Fibroblast of skin of left quadriceps (primary cell): ENCODE results near the gene AKTIP.
A peak's percentile ranks its signal among the peaks of the same experiment; 100 is the strongest.
"Not testable (repeated sequence)": the region's sequence is repeated elsewhere in the genome, so short reads cannot be mapped to it uniquely, and the experiment has no call there.

ENCODE experiments used
- DNase-seq, 2 experiments: peaks; one replicate each; pipeline ENCODE4 v3.0.0-alpha.2; 2013; ENCODE audit warnings: low read depth in 2 of 2

The AKTIP gene

DNA sequence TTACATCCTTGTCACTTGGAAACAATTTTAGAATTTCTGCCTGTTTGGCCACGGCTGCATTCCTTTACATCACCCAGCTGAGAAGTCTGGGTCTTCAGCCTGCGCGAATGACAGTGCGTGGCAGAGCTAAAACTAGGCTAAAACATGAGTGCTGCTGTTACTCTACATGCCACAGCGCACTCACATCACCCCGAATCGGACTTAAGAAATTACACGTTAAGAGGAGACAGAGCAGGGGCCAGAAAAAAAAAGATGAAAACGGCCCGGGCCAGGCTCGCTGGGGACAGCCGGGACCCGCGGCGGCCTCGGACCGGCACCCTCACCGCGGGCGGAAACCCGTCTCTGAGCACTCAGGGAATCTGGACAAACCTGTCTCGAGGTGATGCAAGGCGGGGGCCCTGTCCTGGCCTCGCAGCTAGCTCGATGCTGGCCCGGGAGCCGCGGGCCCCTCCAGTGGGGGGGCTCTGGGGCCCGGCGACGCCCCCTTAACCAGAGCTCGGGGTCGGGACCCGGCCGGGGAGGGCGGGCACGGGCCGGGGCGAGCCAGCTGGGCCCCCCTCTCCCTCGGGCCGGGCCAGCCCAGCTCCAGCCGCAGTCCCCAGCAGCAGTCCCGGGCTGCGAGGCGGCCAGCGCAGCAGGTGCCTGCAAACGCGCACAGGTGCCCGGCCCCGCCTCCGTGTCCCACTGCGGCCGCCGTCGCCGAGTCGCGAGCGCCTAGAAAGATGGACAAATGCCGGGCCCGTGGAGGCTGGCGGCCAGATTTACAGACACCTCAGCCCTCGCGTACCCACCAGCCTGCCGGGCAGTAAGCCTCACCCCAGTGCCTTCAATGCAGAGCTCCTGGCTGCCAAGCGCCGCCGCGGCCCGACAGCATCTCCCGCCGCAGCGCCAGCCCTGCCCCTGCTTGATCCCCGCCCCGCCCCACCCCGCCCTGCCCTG is at the start of gene AKTIP:
AKTIP (minus strand) TSS at position 879 of the 939 bp plus-strand sequence. CDS start 2,950 bp downstream, outside the sequence.
- DNase-seq = no peak

DNA sequence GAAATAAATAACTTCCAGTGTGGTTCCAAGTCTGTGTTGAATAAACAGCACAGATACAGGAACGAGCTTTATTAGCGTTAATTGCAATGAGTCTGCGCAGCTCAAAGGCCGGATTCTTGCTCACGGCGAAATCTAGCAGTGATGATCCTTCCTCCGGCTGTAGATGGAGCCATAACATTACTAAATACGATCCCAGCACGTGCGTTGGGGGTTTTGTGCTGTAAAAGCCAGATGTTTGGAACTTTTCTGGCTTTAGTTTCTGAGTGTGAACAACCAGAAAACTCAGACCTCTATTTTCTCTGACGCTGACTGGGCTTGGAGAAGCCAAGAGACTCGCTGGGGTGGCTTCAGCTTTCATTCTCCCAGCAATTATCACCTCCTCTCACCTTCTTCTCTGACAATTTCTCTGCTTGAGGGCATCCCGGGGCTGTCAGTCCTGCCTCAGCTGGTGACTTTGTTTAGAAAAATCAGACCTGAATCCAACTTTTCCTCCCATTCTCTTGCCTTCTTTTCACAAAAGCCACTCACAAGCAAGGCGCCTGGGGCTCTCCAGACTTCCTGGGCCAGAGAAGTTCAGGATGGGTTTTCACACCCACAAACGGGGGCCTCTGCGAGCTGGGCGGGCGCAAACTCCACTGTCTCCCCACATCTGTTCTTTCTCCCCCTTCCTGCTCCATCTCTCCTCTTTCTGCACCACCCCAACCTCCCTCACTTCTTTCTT is 47.1 kb upstream of the AKTIP start:
- DNase-seq = peak; percentile 85 to 87

DNA sequence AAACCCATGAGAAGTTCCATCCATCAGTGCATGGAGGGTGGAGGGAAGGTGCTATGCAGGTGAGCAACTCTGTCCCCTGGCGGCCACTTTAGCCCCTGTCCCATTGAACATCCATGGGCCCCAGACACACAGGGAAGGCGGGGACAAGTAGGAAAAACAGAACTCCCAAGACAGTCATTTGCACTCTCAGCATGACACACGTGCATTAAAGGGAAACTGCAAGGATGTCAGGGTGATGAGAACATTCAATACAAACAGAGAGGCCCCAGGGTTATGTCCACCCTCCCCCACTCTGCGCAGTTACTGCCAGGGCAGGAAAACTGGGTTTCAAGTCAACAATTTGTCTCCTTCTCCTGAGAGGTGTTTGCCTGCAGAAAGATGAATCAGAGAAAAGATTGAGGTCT is 44.0 kb upstream of the AKTIP start:
- peak; percentile 25 to 36 for DNase-seq

DNA sequence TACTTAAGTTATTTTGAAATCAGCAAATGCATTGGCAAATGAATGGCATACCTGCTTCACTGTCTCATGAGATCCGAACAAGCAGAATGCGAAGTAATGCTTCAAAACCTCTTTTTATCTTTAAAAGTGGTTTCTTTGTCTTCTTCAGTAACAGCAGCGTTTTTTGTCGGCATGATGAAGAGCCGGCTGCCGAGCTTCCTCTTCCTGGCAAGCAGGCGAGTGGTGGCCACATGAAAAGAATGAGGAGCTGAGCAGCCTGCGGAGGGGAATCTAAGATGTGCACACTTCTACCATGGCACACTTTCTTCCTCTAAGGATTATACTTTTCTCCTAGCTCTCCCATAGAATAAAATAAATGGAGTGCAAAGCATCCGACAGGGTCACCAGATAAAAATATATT is 42.4 kb upstream of the AKTIP start:
- no peak for DNase-seq

DNA sequence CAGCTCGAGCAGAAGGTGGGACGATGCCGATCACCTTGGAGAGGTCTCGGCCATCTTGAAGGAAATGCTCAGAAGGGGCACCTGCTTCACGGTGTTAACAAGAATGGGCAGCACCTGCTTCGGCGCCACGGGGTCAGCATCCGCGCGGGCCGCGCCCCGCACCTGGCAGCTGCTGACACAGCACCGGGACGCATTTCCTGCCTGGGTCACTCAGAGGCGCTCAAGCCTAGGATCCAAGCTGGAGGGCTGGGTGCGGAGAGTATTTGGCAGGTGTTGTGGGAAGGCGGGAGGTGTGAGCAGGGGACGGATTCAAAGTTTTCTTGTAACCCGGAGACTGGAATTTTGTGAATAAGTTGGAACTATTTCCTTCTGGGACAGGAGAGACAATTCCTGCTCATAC is 39.3 kb upstream of the AKTIP start:
- DNase-seq = no peak

DNA sequence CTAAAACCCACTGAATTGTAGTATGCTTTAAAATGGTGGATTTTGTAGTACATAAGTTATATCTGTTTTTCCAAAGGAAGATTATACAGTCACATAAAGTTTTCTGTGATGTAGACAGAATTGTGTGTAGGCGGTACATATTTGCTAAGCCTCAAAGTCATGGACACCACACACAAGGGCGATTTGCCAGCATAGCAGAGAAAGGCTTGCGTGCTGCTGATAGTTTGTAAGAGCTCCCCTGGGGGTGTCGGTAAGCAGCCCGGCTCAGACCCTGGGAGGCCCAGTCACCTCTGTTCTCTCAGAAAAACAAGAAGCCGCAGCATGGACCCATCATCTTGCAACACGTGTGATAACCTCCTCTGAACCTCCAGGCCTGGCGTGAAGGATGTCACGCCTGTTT is 38.3 kb upstream of the AKTIP start:
- DNase-seq = peak; percentile 37 to 44

DNA sequence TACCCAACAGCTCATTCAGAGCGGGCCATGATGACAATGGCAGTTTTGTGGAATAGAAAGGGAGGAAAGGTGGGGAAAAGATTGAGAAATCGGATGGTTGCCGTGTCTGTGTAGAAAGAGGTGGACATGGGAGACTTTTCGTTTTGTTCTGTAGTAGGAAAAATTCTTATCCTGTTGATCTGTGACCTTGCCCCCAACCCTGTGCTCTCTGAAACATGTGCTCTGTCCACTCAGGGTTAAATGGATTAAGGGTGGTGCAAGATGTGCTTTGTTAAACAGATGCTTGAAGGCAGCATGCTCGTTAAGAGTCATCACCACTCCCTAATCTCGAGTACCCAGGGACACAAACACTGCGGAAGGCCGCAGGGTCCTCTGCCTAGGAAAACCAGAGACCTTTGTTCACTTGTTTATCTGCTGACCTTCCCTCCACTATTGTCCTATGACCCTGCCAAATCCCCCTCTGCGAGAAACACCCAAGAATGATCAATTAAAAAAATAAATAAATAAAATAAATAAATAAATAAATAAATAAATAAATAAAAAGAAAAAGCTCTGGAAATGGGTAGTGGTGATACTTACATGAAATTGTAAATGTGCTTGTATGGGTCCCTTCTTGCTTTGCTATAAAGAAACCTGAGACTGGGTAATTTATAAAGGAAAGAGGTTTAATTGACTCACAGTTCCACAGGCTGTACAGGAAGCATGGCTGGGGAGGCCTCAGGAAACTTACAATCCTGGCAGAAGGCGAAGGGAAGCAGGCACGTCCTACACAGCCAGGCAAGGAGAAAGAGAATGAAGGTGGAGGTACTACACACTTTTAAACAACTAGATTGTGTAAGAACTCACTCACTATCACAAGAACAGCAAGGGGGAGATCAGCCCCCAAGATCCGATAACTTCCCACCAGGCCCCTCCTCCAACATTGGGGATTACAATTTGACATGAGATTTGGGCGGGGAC is 37.0 kb upstream of the AKTIP start:
- not testable (repeated sequence) for DNase-seq

DNA sequence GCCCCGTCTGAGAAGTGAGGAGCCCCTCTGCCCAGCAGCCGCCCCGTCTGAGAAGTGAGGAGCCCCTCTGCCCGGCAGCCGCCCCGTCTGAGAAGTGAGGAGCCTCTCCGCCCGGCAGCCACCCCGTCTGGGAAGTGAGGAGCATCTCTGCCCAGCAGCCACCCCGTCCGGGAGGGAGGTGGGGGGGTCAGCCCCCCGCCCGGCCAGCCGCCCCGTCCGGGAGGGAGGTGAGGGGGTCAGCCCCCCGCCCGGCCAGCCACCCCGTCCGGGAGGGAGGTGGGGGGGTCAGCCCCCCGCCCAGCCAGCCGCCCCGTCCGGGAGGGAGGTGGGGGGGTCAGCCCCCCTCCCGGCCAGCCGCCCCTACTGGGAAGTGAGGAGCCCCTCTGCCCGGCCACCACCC is 36.3 kb upstream of the AKTIP start:
- DNase-seq = not testable (repeated sequence)

DNA sequence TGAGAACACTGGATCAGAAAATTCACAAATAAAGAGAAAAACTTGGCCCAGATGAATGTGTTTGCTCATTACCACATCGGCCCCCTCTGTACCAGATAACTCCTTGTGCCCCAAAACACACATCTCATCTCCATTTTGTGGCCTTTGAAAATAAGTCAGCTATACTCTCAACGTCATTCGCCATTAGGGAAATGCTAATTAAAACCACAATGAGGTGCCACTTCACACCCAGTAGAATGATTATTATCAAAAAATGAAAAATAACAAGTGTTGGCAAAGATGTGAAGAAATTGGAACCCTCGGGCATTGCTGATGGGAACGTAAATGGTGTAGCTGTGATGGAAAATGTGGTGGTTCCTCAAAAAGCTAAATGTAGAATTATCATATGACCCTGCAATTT is 34.6 kb upstream of the AKTIP start:
- no peak for DNase-seq

DNA sequence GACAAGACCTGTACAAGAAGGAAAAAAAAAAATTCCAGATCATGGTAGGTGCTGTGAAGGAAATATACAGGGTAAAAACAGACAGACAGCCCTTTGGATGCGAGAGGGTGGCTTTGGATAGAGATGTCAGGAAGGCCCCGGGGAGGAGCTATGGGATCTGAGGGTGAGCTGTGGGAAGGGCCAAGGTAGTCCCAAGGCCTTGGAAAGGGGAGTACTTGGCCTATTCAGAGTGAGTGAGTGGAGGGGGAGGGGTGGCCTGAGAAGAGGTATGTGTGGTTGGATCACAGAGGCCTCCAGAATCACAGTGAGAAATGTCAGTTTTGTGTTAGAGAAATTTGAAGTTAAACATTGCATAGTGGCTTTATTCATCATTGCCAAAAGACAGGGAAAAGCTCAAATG is 31.2 kb upstream of the AKTIP start:
- DNase-seq = no peak

DNA sequence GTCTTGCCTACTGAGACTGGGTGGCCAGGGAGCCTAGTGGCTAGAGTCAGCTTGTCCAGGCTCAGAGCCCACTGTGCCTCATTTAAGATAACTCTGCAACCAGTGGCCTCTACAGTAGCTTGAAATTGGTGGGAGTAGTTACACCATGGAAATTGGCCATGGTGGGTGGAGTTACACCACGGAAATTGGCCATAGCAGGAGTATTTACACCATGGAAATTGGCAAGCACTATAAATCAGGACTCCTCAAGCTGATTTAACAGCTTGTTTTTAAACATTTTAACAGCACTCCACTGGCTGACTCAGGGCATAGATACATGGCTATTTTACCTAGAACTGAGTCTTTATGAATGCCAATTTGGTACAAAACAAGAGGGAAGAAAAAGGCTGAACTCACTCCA is 27.7 kb upstream of the AKTIP start:
- no peak for DNase-seq

DNA sequence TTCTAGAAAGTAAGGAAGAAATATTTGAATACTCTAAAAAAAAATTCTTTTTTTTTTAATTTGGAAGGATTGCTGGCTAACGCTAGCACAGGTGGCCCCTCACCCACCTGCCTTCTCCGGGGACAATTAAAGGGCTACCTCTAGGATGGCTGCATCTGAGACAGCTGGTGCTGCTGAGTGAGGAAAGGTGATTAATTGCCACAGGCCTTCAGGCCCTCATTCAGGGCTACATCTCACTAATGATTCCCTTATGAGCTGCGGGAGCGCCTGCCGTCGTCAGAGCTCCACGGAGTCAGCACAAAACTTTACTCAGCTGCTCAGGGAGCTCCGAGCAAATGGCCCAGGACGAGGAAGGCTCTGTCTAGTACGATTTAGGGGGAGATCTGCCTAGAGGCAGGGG is 27.0 kb upstream of the AKTIP start:
- no peak for DNase-seq

DNA sequence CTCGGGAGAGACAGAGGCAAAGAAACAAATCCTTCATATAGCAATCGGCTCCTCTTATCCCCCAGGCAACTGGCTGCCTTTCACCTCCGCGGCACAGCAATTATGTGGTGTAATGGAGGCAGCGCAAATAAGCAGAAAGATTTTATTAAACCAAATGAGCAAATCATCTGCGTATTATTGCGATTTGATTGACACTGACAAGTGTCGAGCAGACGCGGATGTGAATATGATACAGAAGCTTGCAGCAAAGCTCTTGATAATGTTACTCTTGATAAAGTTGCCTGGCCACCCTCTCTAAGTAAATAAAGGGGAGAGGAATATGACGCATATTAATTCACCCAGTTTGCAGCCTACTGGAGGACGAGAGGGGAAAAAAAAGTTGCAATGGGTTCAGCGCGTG is 26.5 kb upstream of the AKTIP start:
- DNase-seq = no peak

DNA sequence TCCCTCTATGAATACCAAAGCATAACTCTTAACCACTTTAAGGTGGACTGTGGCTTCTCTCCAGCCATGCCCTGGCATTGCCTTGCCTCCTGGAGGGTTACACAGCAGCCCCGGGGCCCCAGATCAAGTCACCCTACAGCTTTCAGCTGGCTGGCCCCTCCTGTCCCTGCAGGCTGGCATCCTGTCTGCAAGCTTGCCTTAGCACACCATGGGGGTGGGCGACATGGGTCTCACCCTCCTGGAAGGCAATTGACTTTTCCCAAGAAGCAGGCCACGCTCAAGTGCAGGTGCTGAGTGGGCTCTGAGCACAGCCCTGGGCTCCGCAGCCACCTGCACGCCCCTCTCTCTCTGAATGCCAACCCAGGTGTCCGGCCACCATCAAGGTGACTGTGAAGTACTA is 25.8 kb upstream of the AKTIP start:
- no peak for DNase-seq

DNA sequence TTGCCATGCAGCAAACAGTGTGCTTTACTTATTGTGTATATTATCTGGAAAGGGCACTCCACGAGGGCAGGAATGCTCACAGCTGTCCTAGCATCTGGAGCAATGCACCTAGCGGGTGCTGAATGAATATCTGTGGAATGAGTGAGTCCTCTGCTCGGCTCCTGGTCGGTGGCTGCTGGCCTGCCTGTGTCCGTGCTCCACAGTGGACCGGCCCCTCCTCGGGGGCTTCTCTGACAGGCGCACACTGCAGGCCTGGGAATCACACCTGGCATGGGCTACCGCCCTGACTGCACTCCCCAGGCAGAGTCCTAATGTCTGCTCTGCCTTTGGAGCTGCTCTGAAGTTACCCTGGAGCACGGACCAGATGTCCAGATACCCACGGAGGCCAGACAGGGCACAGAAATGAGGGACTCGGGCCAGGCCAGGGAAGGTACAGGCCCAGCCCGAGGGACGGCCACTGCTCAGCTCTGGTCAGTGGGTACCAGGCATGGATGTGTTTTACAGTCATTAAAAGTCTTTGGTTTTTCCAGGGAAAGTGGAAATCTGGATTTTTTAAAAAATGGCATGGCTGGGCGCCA is 21.1 kb upstream of the AKTIP start:
- no peak for DNase-seq

DNA sequence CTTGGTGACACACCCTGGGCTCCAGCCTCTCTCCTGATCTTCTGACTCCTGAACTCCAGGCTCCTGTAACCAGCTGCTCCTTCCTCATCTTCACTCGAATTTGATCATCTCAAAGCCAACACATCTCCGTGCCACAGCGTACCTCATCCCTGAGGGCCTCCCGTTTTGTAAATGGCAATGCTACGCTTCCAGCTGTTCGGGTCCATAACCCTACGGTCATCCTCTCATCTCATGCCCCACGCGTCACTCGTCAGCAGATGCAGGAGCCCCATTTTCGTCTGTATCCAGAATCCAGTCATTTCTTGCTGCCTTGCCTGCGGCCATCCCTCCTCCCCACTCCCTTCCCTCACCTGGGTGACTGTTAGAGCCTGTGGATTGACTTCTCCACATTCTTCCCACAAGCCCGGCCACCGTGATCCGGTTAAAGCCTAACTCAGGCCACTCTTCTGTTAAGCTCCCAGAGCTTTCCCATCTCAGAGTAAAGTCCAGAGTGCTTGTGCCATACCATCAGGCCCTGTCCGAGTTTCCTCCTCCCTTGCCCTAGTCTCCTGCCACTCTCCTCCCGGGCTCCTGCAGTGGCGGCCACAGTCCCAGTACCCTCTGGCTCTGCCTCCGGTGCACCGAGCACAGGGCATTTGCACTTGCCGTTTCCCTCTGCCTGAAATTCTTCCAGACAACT is 20.3 kb upstream of the AKTIP start:
- DNase-seq = no peak

DNA sequence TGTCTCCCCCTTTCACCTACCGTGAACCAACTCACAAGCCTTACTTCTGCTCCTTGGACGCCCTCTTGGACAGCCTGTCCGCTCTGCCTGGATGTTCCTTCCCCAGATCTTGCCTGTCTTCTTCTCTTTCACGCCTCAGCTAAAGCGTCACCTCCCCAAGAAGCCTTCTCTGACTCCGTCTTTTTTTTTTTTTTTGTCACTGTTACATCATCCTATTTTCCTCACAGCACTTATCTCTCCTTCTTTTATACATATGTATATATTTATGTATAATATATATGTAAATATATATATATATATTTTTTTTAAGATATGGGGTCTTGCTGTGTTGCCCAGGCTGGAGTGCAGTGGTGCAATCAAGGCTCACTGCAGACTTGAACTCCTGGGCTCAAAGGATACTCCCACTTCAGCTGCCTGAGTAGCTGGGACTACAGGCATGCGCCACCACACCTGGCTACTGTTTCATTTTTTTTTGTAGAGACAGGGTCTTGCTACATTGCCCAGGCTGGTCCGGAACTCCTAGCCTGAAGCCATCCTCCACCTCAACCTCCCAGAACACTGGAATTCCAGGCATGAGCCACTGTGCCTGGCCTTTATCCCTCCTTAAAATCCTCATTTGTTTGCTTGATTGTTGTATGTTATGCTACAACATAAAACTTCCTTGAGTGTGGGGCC is 16.5 kb upstream of the AKTIP start:
- no peak for DNase-seq

DNA sequence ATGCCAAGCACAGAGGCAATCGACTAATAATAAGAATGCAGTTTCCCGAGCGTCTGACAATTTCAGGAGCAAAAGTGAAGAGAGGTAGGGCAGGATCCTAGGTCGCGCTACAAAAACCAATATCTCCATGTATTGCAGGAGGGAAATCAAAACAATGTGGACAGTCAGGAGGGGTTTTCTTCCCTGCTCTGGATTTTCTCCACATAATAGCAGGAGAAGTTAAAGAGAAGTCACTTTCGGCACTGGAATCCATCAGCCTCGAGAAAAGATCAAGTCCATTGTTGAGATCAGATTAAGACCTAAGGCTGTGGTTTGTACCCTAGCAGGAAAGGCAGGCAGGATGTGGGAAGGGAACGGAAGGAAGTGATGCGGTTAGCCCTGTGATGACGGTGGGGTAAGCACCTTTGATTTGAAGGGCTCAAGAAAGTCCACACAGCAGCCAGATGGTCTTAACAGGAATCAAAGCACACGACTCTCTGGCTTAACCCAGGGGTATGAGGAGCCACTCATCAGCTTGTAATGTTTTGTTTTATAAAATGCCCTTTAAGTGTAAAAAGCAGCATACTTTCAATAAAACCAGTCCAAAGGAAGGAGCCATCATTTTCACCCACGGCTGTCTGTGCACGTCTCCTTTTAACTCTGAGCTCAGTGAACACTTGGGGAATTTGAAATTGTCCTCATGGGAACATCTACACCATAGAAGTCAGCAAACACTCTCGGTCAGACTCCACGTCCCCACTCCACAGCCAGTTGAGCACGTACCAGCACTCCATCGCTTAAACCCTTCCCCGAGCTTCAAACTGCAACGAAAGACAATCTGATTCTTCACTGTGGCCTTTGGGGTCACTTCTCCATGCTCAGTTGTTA is 15.8 kb upstream of the AKTIP start:
- DNase-seq = no peak

DNA sequence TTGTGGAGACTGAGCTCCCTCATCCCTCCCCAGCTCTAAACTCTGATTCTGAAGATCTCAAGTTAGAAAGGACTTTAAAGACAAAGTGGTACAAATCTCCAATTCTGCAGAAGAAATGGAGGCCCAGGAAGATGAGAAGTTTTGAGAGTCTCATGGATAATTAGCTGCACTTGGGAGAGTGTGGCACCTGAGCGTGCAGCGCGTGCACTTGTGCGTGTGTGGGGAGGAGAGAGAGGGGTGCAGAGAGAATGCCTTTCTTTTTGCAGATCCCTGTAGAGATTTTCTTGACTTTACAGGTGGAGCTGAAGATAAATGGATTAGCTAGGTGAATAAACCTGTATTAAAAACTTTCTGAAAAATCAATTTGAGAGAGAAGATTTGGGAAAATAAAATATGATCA is 14.8 kb upstream of the AKTIP start:
- no peak for DNase-seq
